GM18870 (cell line): ENCODE results near the gene RAF1.
"Not testable (repeated sequence)": the region's sequence is repeated elsewhere in the genome, so short reads cannot be mapped to it uniquely, and the experiment has no call there.

Experiments used
- ATAC-seq: cut with Tn5 transposase; IDR thresholded peaks from one replicate; pipeline ENCODE4 v1.9.1; 2021; ENCODE audit warnings: moderate library complexity; ENCODE audit not compliant: unreplicated experiment

The RAF1 gene

DNA sequence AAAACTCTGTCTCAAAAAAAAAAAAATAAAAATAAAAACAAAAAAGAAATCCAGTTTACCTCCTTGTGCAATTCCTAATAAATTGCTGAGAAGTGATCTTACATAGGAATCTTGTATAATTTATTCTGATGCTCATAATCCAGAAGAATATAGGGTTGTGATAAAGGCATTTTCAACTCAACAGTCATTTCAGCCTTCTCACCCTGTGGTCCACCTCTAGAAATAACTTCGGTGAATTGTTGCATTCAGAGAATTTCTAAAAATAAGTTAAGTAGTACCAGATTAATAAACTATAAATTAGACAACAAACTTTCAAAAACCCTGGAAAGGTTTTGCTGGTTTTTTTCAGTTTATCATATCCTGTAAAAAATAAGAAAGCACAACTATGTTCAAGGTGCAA is 20.2 kb downstream of the RAF1 start:
- no peak for ATAC-seq

DNA sequence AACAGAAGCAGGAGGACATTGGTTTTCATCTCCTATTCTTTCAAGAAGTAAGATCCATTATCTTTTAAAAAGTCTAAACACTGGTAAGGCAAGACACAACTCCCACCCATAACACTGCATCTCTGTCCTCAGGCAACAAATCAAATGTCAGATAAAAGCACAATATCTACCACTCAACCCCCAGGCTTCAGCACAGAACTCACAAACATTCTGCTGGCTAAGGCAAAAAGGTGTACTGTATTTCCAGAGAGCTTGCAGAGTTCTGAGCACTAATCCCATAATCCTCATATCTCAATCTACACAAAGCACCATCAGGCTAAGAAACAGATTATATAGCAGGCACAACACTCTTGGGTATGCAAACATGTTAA is 20.9 kb downstream of the RAF1 start:
- no peak for ATAC-seq

DNA sequence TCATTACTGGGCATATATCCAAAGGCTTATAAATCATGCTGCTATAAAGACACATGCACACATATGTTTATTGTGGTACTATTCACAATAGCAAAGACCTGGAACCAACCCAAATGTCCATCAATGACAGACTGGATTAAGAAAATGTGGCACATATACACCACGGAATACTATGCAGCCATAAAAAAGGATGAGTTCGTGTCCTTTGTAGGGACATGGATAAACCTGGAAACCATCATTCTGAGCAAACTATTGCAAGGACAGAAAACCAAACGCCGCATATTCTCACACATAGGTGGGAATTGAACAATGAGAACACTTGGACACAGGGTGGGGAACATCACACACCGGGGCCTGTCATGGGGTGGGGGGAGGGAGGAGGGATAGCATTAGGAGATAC is 23.1 kb downstream of the RAF1 start:
- not testable (repeated sequence) for ATAC-seq

DNA sequence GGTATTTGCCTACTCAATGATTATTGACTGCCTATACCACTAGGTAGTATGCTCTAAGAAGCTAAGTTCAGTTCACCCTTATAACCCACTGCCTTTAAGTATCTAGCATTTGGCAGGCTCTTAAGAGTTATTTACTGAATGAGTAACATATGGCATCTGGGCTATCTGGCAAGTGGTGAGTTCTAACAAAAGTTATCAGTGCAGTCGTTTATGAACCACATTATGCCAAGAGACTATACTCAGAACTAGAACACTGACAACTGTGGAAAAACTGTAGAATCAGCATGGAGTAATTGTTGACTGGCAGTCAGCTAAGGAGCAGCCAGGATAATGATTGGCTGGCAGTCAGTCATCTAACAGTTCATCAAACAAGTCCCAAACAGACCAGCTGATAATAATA is 25.8 kb downstream of the RAF1 start:
- ATAC-seq = no peak

DNA sequence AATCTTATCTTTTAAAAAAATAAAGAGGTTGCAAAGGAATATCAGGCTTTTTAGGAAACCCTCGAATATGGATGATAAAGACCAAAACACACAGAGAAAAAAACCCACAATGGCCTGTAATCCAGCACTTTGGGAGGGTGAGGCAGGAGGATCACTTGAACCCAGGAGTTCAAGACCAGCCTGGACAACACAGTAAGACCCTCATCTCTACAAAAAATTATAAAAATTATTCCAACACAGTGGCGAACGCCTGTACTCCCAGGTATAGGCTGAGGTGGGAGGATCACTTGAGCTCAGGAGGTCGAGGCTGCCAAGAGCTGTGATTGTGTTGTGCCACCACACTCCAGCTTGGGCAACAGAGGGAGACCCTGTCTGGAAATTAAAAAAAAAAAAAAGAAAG is 30.8 kb downstream of the RAF1 start:
- ATAC-seq = no peak

DNA sequence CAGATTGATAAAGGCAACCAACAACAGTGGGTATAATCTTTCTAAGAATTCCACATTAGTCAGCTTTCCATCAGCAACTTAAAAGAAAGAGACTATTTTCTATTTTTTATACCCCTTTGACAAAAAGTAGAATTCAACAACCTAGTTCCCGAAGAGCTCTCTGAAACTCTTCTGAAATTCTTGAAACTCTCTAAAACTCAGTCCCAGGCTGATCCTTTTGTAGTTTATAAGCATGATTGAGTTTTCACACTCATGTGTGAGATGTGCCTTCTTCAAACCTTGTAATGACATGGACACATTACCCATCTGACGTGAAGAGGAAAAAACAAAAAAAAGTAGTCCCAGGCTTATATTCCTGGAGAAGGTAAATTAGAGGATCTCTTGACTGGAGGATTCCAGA is 31.4 kb downstream of the RAF1 start:
- ATAC-seq = no peak

DNA sequence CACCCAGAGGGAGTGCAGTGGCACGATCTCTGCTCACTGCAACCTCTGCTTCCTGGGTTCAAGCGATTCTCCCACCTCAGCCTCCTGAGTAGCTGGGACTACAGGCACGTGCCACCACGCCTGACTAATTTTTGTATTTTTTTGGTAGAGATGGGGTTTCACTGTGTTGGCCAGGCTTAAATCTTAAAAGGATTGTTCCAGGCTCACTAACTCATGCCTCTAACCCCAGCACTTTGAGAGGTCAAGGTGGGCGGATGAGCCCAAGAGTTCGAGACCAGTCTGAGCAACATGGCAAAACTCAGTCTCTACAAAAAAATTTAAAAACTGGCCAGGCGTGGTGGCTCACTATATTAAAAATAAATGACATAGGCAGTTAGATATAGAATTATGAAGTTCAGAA is 33.1 kb downstream of the RAF1 start:
- not testable (repeated sequence) for ATAC-seq

DNA sequence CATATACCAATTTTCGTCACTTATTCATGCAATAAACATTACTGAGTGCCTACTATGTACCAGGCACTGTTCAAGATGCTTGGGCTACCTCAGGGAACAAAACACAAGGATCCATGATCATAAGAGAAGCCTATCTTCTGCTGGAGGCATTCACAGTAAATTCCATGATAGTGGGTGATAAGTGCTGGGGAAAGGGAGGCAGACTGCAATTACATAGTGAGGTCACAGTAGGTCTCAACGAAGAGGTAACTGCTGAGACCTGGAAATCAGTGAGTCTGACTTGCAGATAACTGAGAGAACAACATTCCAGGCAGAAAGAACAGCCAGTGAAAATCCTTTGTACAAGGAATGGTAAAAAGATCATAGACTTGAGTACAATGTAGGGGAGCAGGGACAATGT is 33.6 kb downstream of the RAF1 start:
- no peak for ATAC-seq

DNA sequence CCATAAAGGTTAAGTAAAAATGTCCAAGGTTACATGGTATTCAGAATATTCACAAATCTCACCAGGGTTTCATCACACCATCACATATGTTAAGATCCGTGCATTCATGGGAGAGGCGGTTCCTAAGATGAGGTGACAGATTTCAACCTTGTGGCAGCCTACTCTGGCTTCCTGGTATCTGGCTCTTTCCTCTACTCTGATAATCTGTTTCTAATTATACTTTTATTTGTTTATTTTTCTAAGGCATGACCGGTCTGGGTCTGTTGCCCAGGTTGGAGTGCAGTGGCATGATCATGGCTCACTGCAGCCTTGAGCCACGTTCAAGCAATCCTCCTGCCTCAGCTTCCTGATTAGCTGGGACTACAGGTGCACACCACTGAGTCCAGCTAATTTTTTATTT is 34.4 kb downstream of the RAF1 start:
- no peak for ATAC-seq

DNA sequence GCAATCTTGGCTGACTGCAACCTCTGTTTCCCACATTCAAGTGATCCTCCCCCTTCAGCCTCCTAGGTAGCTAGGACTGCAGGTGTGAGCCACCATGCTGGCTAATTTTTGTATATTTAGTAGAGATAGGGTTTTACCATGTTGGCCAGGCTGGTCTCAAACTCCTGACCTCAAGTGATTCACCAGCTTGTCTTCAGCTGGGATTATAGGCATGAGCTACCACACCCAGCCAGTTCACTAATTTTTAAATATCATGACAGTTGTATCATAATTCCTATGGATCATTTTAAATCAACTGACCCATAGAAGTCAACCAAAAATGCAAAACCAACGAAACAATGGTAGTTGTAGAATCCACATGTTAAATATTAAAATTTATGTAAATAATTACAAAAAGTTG is 35.1 kb downstream of the RAF1 start:
- no peak for ATAC-seq

DNA sequence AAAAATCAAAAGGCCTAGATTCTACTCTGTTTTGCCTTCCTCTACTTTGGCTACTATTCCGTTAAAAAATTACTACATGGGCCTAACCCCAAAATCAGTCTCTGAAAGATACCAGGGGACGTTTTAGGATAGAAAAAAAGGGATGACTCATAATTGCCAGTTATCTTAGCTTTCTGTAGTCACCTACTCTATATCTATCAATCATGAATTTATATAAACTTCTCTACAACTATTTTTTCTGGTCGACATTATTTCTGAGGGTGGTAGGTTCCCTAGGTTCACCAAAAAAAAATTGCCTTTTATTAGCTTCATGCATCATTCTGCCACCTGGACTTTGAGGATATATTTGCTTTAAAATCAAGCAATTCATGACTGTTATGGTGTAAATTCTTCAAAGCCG is 36.5 kb downstream of the RAF1 start:
- ATAC-seq = no peak

DNA sequence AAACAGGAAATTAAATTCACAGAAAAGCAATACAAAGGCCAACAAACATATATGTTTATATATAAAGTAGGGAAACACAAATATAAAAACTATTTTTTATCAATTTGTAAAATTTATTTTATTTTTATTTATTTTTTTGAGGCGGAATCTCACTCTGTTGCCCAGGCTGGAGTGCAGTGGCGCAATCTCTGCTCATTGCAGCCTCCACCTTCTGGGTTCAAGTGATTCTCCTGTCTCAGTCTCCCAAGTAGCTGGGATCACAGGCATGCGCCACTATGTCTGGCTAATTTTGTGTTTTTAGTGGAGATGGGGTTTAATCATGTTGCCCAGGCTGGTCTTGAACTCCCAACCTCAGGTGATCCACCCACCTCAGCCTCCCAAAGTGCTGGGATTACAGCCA is 39.0 kb downstream of the RAF1 start:
- not testable (repeated sequence) for ATAC-seq

DNA sequence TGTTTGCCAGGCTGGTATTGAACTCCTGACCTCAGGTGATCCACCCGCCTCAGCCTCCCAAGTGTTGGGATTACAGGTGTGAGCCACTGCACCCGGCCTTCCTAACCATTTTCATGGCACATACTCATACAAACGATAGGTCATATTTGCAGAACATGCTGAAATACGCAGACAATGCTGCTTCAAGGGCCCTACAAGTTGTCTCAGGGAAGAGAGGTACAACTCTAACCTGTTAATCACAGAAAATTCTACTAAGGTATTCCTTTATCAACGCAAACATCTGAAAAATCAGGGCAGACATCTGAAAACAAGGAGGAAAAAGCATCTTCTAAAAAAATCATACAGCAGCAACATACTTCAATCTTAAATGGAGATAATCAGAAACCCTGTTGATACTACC is 39.9 kb downstream of the RAF1 start:
- ATAC-seq = no peak

DNA sequence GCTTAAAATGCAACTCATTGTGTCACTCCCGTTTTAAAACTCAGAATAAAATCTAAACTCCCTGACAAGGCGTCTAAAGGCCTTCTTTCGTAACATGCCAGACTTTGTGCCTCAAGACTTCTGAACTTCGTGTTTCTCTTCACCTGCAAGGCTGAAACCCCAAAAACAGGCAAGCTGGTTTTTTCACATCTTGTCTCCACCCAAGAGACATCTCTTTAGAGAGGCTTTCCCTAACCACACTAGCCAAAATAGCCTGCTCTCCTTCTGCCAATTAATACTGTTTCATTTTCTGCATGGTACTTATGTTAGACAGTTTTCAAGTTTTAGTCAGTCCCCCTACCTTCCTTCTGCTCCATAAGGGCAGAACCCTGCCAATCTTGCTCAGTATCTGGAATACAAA is 41.6 kb downstream of the RAF1 start:
- ATAC-seq = no peak

DNA sequence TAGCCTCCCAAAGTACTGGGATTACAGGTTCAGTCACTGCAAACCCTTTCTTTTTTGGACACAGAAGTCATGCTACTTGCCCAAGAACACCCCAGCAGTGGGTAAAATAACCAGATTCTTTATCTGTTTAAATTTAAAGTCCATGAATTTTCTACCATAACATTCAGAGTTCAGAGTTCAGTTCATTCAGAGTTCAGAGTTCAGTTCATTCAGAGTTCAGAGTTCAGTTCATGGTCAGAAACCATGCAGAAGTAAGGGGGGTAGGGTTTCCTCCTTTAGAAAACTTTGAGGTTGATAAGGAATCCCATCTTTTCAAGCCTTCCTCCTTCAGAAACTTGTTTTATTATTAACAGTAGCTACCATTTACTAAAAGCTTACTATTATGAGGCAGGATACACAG is 43.2 kb downstream of the RAF1 start:
- ATAC-seq = no peak

DNA sequence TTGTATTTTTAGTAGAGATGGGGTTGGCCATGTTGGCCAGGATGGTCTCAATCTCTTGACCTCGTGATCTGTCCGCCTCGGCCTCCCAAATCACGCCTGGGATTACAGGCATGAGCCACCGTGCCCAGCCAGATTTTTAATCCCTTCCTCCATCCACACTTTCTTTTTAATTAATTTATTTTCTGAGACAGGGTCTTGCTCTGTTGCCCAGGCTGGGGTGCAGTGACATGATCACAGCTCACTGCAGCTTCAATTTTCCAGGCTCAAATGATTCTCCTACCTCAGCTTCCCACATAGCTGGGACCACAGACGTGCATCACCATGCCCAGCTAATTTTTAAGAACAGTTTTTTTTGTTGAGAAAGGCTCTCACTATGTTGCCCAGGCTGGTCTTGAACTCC is 43.6 kb downstream of the RAF1 start:
- no peak for ATAC-seq

DNA sequence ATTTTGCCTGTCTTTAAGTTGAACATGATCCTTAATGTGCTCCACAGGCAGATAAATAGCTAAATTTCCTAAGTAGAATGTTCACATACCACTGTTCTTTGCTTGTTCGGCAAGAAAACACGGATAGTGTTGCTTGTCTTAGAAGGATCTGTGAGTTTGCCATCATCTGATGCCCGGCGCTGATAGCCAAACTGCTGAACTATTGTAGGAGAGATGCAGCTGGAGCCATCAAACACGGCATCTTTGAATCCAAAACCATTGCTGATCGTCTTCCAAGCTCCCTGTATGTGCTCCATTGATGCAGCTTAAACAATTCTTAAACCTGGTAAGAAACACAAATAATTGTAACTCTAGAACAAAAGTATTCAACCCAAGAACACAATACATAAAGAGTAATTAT is 45.5 kb downstream of the RAF1 start:
- ATAC-seq = no peak

DNA sequence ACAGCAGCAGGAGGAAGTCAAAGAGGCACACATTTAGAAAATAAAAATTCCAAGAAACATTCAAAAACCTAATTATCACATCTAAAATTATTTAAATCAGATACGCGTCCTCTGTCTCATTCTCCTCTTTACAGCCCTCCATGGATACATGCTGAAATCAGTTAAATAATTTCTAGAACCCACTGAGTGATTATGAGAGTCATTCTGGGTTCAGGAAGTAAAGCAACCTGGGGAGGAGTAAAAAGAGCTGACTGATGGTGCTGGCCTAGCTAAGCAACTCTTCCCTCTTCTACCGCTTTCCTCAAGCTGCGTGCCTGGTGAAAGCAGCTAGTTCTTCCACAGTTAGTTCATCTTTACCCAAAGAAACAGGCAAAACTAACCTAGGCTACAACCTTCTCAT is 48.7 kb downstream of the RAF1 start:
- ATAC-seq = no peak

DNA sequence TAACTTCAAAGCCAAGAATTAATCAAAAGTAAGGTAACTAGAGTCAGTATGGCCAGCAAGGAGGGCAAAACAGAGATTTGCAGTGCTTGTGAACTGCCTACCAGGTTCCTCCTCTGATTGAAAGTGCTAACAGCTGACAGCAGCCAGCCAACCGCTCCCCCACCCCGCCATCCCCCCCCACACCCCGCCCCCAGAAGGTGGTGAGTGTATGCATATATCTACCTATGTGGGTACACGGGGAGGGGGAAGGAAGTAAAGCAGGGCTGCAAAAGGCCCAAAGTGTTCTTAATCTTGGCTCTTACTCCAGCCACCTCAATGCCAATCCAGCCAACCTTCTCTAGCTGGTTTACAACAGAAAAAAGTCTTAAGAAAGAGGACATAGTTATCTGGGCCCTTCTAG is 50.7 kb downstream of the RAF1 start:
- no peak for ATAC-seq

DNA sequence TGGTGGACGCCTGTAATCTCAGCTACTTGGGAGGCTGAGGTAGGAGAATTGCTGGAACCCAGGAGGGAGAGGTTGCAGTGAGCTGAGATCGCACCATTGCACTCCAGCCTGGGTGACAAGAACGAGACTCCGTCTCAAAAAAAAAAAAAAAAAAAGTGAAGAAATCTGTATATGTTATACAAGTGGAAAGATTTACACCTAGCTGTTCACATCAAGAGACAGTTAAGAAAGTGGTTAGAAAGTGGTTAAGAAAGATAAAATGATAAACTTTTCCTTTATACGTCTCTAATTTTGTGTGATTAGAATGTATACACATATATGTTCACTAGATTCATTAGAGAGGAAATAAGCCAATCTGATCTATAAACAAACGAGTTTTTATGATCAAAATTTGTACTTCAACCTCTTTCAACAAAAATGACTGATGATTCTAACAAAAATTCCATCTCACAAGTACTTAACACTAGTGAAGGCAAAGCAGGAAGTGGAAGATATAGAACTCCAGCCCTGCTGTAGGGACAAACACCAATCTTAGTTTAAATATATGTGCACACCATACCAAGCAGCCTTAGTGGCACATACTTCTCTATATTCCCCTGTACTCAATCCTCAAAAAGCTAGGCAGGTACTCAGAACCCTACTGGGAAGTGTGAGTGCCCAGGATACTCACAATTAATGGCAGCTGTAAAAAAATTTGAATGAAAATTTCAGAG is 51.2 kb downstream of the RAF1 start:
- no peak for ATAC-seq

DNA sequence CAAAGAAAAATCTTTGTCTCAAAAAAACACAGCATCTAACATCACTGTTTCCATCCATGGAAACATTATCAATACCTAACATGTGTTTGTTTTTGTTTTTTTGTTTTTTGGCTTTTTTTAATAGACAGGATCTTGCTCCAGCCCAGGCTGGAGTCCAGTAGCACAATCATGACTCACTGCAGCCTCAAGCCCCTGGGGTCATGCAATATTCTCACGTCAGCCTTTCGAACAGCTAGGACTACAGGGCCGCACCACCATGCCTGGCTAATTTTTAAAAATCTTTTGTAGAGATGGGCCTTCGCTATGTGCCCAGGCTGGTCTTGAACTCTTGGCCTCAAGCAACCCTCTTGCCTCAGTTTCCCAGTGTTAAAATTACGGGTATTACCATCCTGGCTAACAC is 52.8 kb downstream of the RAF1 start:
- ATAC-seq = no peak

DNA sequence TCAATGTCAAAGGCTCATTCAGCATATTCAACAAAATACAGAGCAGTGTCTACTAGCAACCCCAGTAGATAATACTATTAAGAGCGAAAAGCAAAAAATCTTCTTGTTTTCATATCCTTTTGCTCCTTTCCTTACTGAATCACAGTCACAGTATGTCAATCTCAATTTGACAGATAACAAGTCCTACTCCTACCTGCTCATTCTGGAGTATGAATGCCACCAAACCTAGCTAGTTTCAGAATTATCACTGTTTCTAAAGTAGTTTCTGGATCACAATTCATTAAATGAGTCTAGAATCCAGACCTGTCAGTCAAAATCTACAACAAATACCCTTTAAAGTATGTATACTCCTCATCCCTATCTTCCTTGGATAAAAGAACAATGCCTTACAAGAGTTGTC is 55.5 kb downstream of the RAF1 start:
- ATAC-seq = no peak

DNA sequence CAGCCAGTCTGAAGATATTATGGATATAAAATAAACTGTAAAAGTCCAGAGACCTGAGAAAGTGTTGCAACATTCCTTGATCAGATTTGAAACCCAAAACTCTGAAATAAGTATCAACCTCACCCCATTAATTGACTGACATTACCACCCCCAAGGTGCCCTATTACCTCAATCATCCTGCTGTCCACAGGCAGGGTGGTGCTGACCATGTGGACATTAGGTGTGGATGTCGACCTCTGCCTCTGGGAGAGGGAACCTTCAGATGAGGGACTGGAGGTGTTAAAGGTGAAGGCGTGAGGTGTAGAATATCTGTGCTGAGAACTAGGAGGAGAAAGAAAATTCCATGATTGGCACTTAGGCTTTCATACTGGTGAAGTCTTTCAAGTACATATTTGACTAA is 59.9 kb downstream of the RAF1 start:
- ATAC-seq = no peak

DNA sequence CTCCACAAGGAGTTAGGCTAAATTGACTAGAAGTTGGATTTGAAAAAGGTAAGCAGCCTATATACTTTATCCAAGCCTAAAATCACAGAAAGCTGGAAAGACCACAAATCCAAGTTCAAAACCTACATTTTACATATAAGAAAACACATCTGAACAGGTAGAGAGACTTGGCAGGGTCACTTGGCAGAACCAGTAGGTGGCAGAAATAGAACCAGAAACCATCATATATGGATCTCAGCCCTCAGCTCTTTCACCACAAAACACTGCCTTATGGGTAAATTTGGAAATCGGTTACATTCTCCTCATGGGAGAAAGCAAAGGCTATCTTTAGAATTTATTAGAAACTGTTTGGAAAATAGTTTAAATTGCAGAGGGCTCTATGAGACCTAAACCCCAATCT is 62.8 kb downstream of the RAF1 start:
- ATAC-seq = no peak
